Coronary artery (tissue), 2 donors: Measurements from ENCODE around the gene DBI.

Source experiments
- DNase-seq: peaks from one replicate; pipeline ENCODE4 v3.0.0-alpha.2; 2017; ENCODE audit warnings: low spot score
- H3K27ac ChIP-seq, 2 donors: fragments of 200-600 bp; sonication (generic); one replicate each; pipeline ENCODE4 v1.5.1; 2016 to 2019
- H3K4me3 ChIP-seq: fragments of 200-600 bp; sonication (generic); 2 replicates; pipeline ENCODE4 v1.5.1; 2016; ENCODE audit warnings: mild to moderate bottlenecking, moderate library complexity
- CTCF ChIP-seq: fragments of 200-600 bp; sonication (generic); IDR thresholded peaks from one replicate; pipeline ENCODE4 v1.5.1; 2019; ENCODE audit warnings: antibody characterized with exemption

Gene DBI

GRCh38 chr2:119366649-119367471, at the start of gene DBI, which contains the start of gene C2orf76:
Gene DBI (plus strand): TSS chr2:119366977. CDS start chr2:119367052, 75 bp downstream.
Gene C2orf76 (minus strand): TSS chr2:119366834. CDS start chr2:119339959, 26,875 bp downstream.
- Histone ChIP-seq H3K4me3 (peak within 1 kb of the TSS; percentile 80), H3K27ac (peak within 1 kb of the TSS; percentile 82 to 91)
- peak; percentile 98 for DNase-seq
- TF ChIP-seq CTCF, result no peak

- no peak for TF ChIP-seq CTCF
- no peak for DNase-seq
- Histone ChIP-seq H3K27ac (no peak overlapping the region), H3K4me3 (no peak overlapping the region)
Observed at GRCh38 chr2:119317554-119317953, 49.2 kb upstream of the DBI start.

- H3K27ac ChIP-seq, result no peak overlapping the region
- H3K4me3 ChIP-seq, result no peak overlapping the region
- no peak for DNase-seq
- no peak for TF ChIP-seq CTCF
Observed at GRCh38 chr2:119319593-119319992, 47.2 kb upstream of the DBI start.

- Histone ChIP-seq H3K27ac (no peak overlapping the region), H3K4me3 (no peak overlapping the region)
- no peak for TF ChIP-seq CTCF
- no peak for DNase-seq
Observed at GRCh38 chr2:119323459-119323858, 43.3 kb upstream of the DBI start.

- no peak for TF ChIP-seq CTCF
- no peak for DNase-seq
- H3K27ac ChIP-seq, result no peak overlapping the region
- no peak overlapping the region for H3K4me3 ChIP-seq
Observed at GRCh38 chr2:119324685-119325270, 42.0 kb upstream of the DBI start.

- no peak for TF ChIP-seq CTCF
- Histone ChIP-seq H3K4me3 (no peak overlapping the region), H3K27ac (no peak overlapping the region)
- no peak for DNase-seq
Observed at GRCh38 chr2:119326938-119327337, 39.8 kb upstream of the DBI start.

GRCh38 chr2:119327431-119327830, 39.3 kb upstream of the DBI start:
- Histone ChIP-seq H3K4me3 (no peak overlapping the region), H3K27ac (no peak overlapping the region)
- no peak for TF ChIP-seq CTCF
- no peak for DNase-seq
